K562 (cell line): ENCODE results near the gene DHX35. TPM values are rescaled to one million over a fixed set of nuclear protein-coding genes. Genes with fewer than 3 reads are reported as not detected.

Experiments
- ATAC-seq: fragments of 200-7000 bp; cut with Tn5 transposase; 3 replicates; pipeline ENCODE4 v1.9.1; 2020; ENCODE audit warnings: moderate library complexity
- BruUV-seq: library from RNA; stranded (reverse); fragments of 400-500 nt; replicated peaks from 2 replicates; lab custom pipeline; 2021; lab: Mats Ljungman, UMichigan
- CTCF ChIA-PET: fragments of 300-600 bp; formaldehyde crosslinking; extraction: SDS; loops from one replicate; lab custom pipeline; 2021; ENCODE audit warnings: low intra/inter-chr PET ratio; lab: Yijun Ruan, JAX
- POLR2A ChIA-PET: fragments of 300-600, 350-650 bp; sonication (Branson Sonifier 250); formaldehyde crosslinking; extraction: SDS; loops from one replicate; lab custom pipeline; 2021; ENCODE audit warnings: antibody characterized with exemption, inconsistent platforms; lab: Yijun Ruan, JAX
- DNase-seq, 4 experiments: peaks; one replicate each; pipeline versions ENCODE4 v3.0.0 to v3.0.0-alpha.2; 2011 to 2018; ENCODE audit warnings: low spot score in 3 of 4, mixed read lengths in 3 of 4; ENCODE audit errors: extremely low read depth in 1 of 4
- FAIRE-seq: peaks from 2 replicates; lab custom pipeline; 2011; peaks lifted over from hg19 to GRCh38; lab: Jason Lieb, UNC
- H2AFZ ChIP-seq: 2 replicates; pipeline ENCODE4 v1.6.0; 2011; ENCODE audit warnings: low read depth, low read length, control low read depth, inconsistent platforms
- H3K27ac ChIP-seq: fragments of 200-600 bp; 3 replicates; pipeline ENCODE4 v1.8.0; 2011; ENCODE audit warnings: low read depth, mild to moderate bottlenecking, control low read depth, inconsistent platforms, low read length, moderate library complexity, mixed read lengths; ENCODE audit errors: extremely low read depth
- H3K27me3 ChIP-seq, 2 experiments: fragments of 300-600 bp in 1 of 2; 2 replicates in 1 of 2; 3 replicates in 1 of 2; pipeline versions ENCODE4 v1.6.0 to v1.8.0; 2011; ENCODE audit warnings: inconsistent platforms in 2 of 2, low read length in 2 of 2, mild to moderate bottlenecking in 1 of 2, mixed read lengths in 1 of 2, moderate library complexity in 1 of 2; ENCODE audit not compliant: control insufficient read depth in 2 of 2, insufficient read depth in 2 of 2
- H3K36me3 ChIP-seq: fragments of 300-600 bp; 3 replicates; pipeline ENCODE4 v1.8.0; 2011; ENCODE audit warnings: mild to moderate bottlenecking, low read length, inconsistent platforms; ENCODE audit not compliant: control insufficient read depth, insufficient read depth
- H3K4me1 ChIP-seq, 2 experiments: fragments of 200-600 bp in 1 of 2; replicated peaks in 1 of 2; 2 replicates in 1 of 2; 3 replicates in 1 of 2; pipeline versions ENCODE4 v1.5.1 to v1.8.0; 2011; ENCODE audit warnings: inconsistent platforms in 2 of 2, low read length in 2 of 2, mild to moderate bottlenecking in 1 of 2, mixed read lengths in 1 of 2, moderate library complexity in 1 of 2; ENCODE audit not compliant: control insufficient read depth in 2 of 2, insufficient read depth in 2 of 2
- H3K4me2 ChIP-seq: 2 replicates; pipeline ENCODE4 v1.6.1; 2011; ENCODE audit warnings: low read length, control low read depth, inconsistent platforms, mixed read lengths; ENCODE audit not compliant: insufficient read depth
- H3K4me3 ChIP-seq: fragments of 200-600 bp; sonication (generic), shearing (Covaris generic); 2 replicates; pipeline ENCODE4 v1.5.1; 2016; ENCODE audit warnings: control low read depth, inconsistent platforms
- H3K79me2 ChIP-seq: fragments of 200-600 bp; 3 replicates; pipeline ENCODE4 v1.8.0; 2011; ENCODE audit warnings: low read length, inconsistent platforms; ENCODE audit not compliant: control insufficient read depth, insufficient read depth
- H3K9ac ChIP-seq, 2 experiments: 2 replicates each; pipeline versions ENCODE4 v1.6.0 to v1.6.1; 2011; ENCODE audit warnings: low read depth in 2 of 2, low read length in 2 of 2, control low read depth in 1 of 2, inconsistent platforms in 1 of 2, mild to moderate bottlenecking in 1 of 2, mixed read lengths in 1 of 2; ENCODE audit not compliant: insufficient read depth in 1 of 2
- H3K9me1 ChIP-seq: one replicate; pipeline ENCODE4 v1.6.0; 2011; ENCODE audit warnings: inconsistent platforms, mild to moderate bottlenecking, low read length, moderate library complexity; ENCODE audit not compliant: control insufficient read depth, insufficient read depth
- H3K9me3 ChIP-seq: replicated peaks from 2 replicates; pipeline ENCODE4 v1.5.1; 2011; ENCODE audit warnings: low read depth, low read length, inconsistent platforms; ENCODE audit not compliant: control insufficient read depth, insufficient read depth
- H4K20me1 ChIP-seq: replicated peaks from 2 replicates; pipeline ENCODE4 v1.6.1; 2011; ENCODE audit warnings: low read length, inconsistent platforms, mixed read lengths; ENCODE audit not compliant: control insufficient read depth, insufficient read depth
- BCOR ChIP-seq: fragments of 450-650 bp; IDR thresholded peaks from 2 replicates; pipeline ENCODE4 v1.6.1; 2016
- PTTG1 ChIP-seq: fragments of 450-650 bp; IDR thresholded peaks from 2 replicates; pipeline ENCODE4 v1.6.1; 2016; ENCODE audit warnings: low read depth, mild to moderate bottlenecking, missing genetic modification characterization, missing compliant biosample characterization
- THAP7 ChIP-seq: fragments of 250-450 bp; sonication (Bioruptor Pico); IDR thresholded peaks from 2 replicates; pipeline ENCODE4 v1.5.0; 2021
- ZBTB1 ChIP-seq: sonication (generic); formaldehyde crosslinking; IDR thresholded peaks from 2 replicates; pipeline ENCODE4 v1.8.1; 2023; ENCODE audit warnings: missing genetic modification reagents, low read depth, mild to moderate bottlenecking, borderline replicate concordance
- ZNF121 ChIP-seq: sonication (generic); formaldehyde crosslinking; conservative IDR thresholded peaks from 2 replicates; pipeline ENCODE4 v1.8.0; 2022; ENCODE audit warnings: missing genetic modification reagents
- ZNF3 ChIP-seq: fragments of 250-450 bp; sonication (Bioruptor Pico); IDR thresholded peaks from 2 replicates; pipeline ENCODE4 v1.5.0; 2021; ENCODE audit warnings: mild to moderate bottlenecking, moderate library complexity
- WGBS: fragments of 100-300 bp; shearing (Covaris generic); methylation state at CpG from one replicate; pipeline ENCODE4 v1.1.6; 2016; ENCODE audit warnings: low coverage, mixed read lengths; ENCODE audit not compliant: insufficient coverage; ENCODE audit errors: missing lambda C conversion rate; 5-methylcytosine and 5-hydroxymethylcytosine counted together
- in situ Hi-C: fragments of 300-500 bp; cut with MboI; formaldehyde crosslinking; loops from 4 replicates; pipeline ENCODE4 v1.15.0; 2018; ENCODE audit warnings: inconsistent platforms, mixed read lengths
- intact Hi-C: fragments of 100-400 bp; cut with micrococcal nuclease; formaldehyde crosslinking; loops from 2 replicates; pipeline ENCODE4 v1.14.2; 2022
- polyA plus RNA-seq, 8 experiments: library from polyadenylated mRNA; depleted of rRNA in 4 of 8; stranded (reverse) in 5 of 8; unstranded in 3 of 8; fragments of >200 nt; fragmentation: Nextera tagmentation in 2 of 8; fragmentation: Illumina TruSeq in 1 of 8; extraction: Ambion mirVana in 2 of 8; extraction: Trizol in 1 of 8; gene quantifications; 2 replicates each; pipeline versions ENCODE4 v1.2.1 to v1.2.3, GENCODE V29; 2011 to 2014; ENCODE audit warnings: inconsistent platforms in 1 of 8, missing spikeins in 1 of 8
- total RNA-seq, 7 experiments: library from RNA; depleted of rRNA in 6 of 7; stranded (reverse); fragments of >200 nt in 6 of 7; fragmentation: Illumina TruSeq in 2 of 7; extraction: Trizol in 2 of 7; gene quantifications; 2 replicates each; pipeline versions ENCODE4 v1.2.1 to v1.2.3, GENCODE V29; 2011 to 2021; ENCODE audit warnings: low replicate concordance in 1 of 7
- TF ChIP-seq, protein P1 (sequence below): fragments of 250-450 bp; sonication (Bioruptor Pico); IDR thresholded peaks from 2 replicates; pipeline ENCODE4 v1.5.0; 2021; ENCODE audit warnings: mild to moderate bottlenecking, moderate library complexity

Gene DHX35
- total and polyA plus RNA-seq, 9 of the 15 experiments (the other 6 are each of a cell fraction or from before 2014, with no cell fraction given) = 6.5 to 25.6 (median 16.9) TPM

DNA sequence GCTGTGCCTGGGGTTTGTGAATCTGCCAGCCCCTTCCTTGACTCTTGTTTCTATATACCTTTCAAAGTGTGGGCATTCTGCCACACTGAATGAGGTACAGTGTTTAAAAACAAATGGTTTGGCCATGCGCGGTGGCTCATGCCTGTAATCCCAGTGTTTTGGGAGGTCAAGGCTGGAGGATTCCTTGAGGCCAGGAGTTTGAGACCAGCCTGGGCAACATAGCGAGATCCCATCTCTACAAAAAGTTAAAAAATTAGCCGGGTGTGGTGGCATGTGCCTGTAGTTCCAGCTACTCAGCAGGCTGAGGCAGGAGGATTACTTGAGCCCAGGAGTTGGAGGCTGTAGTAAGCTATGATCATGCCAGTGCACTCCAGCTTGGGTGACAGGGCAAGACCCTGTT, 30.2 kb upstream of the DHX35 start:
- intact Hi-C loops = no loop called here
- Histone ChIP-seq H2AFZ (no peak overlapping the region), H3K4me2 (peak overlapping the region; percentile 72), H4K20me1 (peaks cover 56% of the 10 kb centered on the region), H3K27ac (peak overlapping the region; percentile 35; the same call in 2 of the 3 replicates), H3K79me2 (peaks cover 100% of the 10 kb centered on the region), H3K9me1 (peaks cover 10% of the 10 kb centered on the region), H3K36me3 (peaks cover 93% of the 10 kb centered on the region), H3K27me3 (no peaks in the 10 kb centered on the region), H3K4me1 (peaks cover 8 to 49% of the 10 kb centered on the region in 2 experiments; a peak in 4 of 5 replicates), H3K9ac (peak overlapping the region in 1 of 2 experiments; percentile 32; a peak in 3 of 4 replicates), H3K4me3 (peak overlapping the region; percentile 14; the same call in 1 of the 2 replicates), H3K9me3 (no peaks in the 10 kb centered on the region)
- no peak for TF ChIP-seq THAP7
- TF ChIP-seq BCOR = no peak
- TF ChIP-seq, protein P1, sequence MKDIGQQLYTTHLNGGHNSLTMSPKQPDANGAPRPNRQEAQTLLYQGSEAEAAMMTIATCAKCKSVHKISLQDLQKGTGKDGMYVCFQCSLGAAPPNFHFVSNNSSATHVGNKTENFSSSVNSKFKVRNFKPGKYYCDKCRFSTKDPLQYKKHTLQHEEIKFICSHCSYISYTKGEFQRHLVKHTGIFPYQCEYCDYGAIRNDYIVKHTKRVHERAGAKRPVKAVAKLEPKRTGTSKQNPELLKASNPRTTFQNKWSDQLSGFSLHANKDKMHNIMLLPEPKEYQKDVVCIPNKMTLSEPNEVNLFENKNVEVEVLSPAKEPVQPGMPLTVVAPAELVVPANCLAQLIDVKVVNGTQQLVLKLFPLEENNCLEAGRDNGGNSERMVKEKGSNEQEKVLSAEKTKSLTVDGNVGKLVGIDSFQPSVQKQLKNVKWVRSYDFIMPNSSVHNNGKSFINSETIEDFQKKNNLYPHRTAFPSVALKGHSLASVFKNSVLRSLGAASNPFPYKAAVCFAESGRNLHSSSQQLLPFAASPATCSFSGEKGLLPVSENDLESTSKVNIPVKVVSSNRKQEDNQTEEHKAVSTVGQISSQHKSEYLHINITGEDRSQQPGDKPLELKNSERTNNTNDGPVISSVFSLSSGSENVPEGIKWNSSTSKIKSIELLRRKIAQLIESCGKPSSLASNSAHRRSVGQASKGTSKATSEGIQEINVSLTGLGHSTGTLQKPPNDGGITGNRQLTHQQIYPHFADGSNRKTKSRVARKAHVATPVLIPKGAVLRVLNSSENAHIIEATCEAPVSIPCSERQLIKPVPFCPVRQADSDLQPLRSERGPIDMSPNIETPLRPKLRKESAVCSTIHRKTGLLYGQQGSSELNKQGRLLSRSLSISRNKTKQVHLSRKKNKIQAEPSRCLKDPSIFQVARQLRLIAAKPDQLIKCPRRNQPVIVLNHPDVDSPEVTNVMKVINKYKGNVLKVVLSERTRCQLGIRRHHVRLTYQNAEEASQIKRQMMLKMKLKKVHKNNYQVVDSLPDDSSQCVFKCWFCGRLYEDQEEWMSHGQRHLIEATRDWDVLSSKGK (CRISPR knock-in tag) = no peak
- no peak for TF ChIP-seq PTTG1 (tag)
- peak; percentile 79 for TF ChIP-seq ZNF121 (CRISPR knock-in tag)
- no peak for TF ChIP-seq ZBTB1 (CRISPR knock-in tag)
- TF ChIP-seq ZNF3 = no peak
- BruUV-seq = no TSS peak
- FAIRE-seq (no peak), ATAC-seq (no peak), DNase-seq (no peak)
- WGBS = 85% methylated on average over 4 of the region's 4 CpGs
- in situ Hi-C loops = loop anchor here (5.0 kb wide), 1 partner anchor 105 kb away; no protein-coding TSS in a partner anchor
- ChIA-PET POLR2A (interaction anchor here (0.9 to 2.8 kb wide), 3 partner anchors 10 to 65 kb away, joined by 3 to 16 read pairs (median 4); no protein-coding TSS in a partner anchor), CTCF (no interaction called here)
